GM12874 (cell line): ENCODE data around the gene ALAS2.

ENCODE experiments used
- TF ChIP-seq, protein P1 (sequence below): IDR thresholded peaks from 2 replicates; pipeline ENCODE4 v1.5.1; 2011; ENCODE audit warnings: low read depth, mild to moderate bottlenecking, control low read depth, low read length, moderate library complexity; ENCODE audit not compliant: insufficient read depth

ALAS2 gene

DNA sequence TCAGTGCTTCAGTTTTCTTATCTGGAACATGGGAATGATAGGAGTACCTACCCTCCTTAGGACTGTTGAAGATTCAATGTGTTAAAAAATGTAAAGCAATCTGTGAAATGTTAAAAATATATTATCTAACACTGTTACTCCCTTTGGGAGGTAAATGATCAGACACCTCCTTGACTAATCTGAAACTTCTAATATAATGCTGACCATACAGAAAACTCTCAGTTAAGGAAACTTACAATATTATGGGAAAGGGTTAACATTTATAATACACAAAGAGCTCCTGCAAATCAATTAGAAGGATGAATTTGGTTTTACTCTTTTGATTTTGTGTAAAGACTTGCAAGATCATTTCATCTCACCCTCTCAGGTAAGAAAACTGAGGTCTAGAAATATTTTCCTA lies 35.2 kb downstream of the ALAS2 start:
- TF ChIP-seq, protein P1, sequence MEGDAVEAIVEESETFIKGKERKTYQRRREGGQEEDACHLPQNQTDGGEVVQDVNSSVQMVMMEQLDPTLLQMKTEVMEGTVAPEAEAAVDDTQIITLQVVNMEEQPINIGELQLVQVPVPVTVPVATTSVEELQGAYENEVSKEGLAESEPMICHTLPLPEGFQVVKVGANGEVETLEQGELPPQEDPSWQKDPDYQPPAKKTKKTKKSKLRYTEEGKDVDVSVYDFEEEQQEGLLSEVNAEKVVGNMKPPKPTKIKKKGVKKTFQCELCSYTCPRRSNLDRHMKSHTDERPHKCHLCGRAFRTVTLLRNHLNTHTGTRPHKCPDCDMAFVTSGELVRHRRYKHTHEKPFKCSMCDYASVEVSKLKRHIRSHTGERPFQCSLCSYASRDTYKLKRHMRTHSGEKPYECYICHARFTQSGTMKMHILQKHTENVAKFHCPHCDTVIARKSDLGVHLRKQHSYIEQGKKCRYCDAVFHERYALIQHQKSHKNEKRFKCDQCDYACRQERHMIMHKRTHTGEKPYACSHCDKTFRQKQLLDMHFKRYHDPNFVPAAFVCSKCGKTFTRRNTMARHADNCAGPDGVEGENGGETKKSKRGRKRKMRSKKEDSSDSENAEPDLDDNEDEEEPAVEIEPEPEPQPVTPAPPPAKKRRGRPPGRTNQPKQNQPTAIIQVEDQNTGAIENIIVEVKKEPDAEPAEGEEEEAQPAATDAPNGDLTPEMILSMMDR = no peak

DNA sequence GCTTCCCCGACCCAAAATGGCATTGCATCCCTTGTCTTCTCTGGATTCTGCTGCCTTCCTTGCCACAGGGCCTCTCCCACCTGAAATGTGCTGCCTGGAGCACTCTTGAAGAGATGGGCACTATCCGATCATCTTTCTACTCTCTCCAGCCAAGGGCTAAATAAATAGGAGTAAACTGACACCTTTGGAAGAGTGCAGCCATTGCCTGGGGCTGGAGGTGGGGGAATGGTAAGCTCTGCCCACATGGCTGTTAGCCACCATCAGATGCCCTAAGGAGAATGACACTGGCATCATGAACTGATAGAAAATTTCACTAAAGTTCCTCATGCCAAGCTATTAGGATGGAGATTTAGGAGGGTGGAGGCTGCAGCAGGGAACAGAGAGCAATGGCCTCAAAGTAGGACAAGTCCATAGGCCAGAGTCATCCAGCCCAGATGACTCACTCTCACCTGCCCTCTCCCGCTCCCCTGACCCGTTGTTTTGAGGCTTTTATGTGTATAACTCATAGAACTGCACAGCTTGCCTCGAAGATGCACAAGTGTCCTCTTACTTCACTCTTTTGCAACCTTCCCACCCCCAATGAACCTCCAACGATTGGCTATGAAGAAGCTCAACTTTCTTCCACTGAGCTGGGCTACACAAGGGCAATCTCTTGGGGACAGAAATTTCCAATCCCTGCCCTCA lies 36.0 kb downstream of the ALAS2 start:
- TF ChIP-seq, protein P1 = no peak

DNA sequence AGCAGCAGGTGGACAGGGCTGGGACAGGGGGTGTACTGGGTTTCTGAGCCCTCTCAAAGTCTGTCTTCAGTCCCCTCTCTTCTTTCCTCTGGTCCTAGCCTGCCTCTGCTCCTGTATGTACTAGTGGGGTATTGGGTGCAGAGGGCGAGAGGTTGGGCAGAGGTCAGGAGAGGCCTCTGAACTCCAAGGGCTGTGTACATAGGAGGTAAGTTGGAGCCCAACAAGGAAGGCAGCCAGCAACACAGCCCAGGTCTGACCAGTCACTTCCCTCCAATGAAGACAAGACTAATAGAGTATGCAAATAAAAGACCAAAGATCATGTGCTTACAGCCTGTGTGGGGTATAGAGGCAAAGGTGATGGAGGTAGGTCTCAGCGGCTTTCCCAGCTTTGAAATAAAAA lies 36.7 kb downstream of the ALAS2 start, which contains the start of gene PFKFB1:
Gene PFKFB1 (minus strand): TSS at position 90 of the 400 bp plus-strand sequence. CDS start 181 bp downstream, outside the sequence.
- TF ChIP-seq, protein P1 = no peak

DNA sequence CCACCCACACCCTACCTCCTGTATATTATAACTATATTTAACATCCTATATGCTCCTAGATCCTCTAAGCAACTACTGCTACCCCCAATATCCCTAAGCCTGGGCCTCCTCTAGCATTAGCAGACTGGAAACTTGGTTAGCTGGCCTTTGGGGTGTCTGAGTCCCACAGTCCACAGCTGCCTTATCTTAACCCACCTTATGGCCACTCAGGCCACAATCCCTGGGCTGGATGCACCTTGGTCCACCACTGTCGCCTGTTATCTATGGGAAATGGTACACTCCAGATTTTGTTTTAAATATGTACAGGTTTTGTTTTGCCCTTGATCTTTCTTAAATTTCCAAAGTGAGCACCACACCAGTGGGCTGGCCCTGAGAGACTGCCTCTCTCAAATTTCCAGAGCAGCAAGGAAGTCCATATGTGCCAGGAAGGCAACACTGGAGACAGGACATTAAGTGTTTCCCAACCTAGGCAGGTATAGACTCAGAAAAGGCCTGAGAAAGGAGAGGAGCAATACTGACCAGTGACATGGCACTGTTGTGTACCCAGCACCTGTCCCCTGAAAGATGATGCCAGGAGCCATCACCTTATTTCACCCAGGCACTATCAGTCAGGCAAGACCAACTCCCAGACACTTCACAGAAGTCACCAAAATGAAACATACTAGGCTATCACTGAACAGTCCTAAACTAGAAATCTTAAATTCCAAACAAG lies 37.7 kb downstream of the ALAS2 start:
- TF ChIP-seq, protein P1 = no peak

DNA sequence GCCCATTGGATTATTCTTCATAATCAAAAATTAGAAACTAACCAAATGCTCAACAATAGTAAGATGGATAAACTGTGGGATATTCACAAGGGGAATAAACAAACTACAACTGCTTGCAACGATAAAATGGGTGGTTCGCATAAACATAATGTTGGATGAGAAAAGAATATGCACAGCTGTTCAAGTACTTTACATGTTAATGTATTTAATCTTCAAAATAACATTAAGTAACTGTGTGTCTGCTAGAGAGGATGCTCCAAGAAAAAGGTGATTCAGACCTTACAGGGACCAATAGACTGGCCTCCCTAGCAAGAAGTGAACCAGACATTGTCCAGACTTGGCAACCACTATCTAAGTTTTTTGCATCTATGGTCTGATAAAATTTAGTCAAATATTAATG lies 39.1 kb downstream of the ALAS2 start:
- TF ChIP-seq, protein P1 = no peak

DNA sequence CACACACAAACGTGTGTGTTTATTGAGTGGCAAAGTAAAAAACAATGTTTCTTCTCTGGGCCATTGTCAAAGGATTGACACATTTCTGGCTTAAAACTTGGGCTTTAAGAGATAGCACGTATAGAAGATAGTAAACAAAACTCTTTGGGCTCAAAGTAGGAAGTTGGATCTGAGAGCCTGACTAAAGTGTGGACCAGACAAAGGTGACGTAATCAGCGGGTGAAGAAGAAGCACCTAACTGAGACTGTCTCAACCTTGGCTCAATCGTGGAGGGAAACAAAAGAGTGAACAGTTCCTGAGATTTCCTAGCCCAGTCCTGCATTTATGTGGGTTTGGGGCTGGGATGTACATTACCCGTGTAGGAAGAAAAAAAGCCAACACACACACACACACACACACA lies 50.4 kb downstream of the ALAS2 start:
- TF ChIP-seq, protein P1 = no peak

DNA sequence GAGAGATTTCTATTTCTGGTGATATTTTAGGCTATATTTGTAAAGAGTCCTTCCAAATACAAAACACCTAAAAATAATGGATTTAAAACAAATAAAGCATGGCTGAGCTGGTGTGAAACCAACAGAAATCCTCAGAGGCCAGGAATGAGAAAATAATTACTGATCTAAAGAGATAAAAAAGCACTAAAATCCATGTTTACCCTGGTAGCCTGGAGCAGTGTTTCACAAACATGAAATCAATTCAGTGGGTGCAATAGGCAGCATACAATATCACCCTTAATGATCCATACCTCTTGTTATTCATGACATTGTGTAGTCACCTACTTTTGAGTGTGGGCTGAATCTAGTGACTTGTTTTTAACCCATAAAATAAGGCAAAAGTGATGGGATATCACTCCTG lies 51.3 kb downstream of the ALAS2 start:
- TF ChIP-seq, protein P1 = no peak
